GM23338 (cell line): Measurements from ENCODE around the gene ODF2L. TPM values are rescaled to one million over a fixed set of nuclear protein-coding genes. Genes with fewer than 3 reads are reported as not detected.

Experiments
- ATAC-seq: fragments of 200-7000 bp; cut with Tn5 transposase; 3 replicates; pipeline ENCODE4 v1.9.1; 2020
- DNase-seq: peaks from one replicate; pipeline ENCODE4 v3.0.0-alpha.2; 2015; ENCODE audit warnings: low spot score
- H2AFZ ChIP-seq: fragments of 200-600 bp; sonication (generic); 2 replicates; pipeline ENCODE4 v1.8.0; 2016; ENCODE audit warnings: antibody characterized with exemption, mild to moderate bottlenecking, moderate library complexity
- H3F3A ChIP-seq: fragments of 200-600 bp; sonication (generic); replicated peaks from 2 replicates; pipeline ENCODE4 v1.8.0; 2017; ENCODE audit warnings: antibody characterized with exemption, mixed run types, low read depth
- H3K27ac ChIP-seq: fragments of 200-600 bp; sonication (generic); 2 replicates; pipeline ENCODE4 v1.6.1; 2016; ENCODE audit warnings: low read depth
- H3K27me3 ChIP-seq: fragments of 200-600 bp; sonication (generic); 2 replicates; pipeline ENCODE4 v1.8.0; 2016; ENCODE audit warnings: mild to moderate bottlenecking, mixed run types, moderate library complexity; ENCODE audit not compliant: insufficient read depth
- H3K36me3 ChIP-seq: fragments of 200-600 bp; sonication (generic); 2 replicates; pipeline ENCODE4 v1.8.0; 2016; ENCODE audit warnings: mild to moderate bottlenecking; ENCODE audit not compliant: insufficient read depth
- H3K4me1 ChIP-seq: fragments of 200-600 bp; sonication (generic); 2 replicates; pipeline ENCODE4 v1.8.0; 2016; ENCODE audit warnings: mild to moderate bottlenecking, moderate library complexity; ENCODE audit not compliant: insufficient read depth
- H3K4me2 ChIP-seq: fragments of 200-600 bp; sonication (generic); 2 replicates; pipeline ENCODE4 v1.7.1; 2017; ENCODE audit warnings: mixed run types
- H3K4me3 ChIP-seq: fragments of 200-600 bp; sonication (generic); 2 replicates; pipeline ENCODE4 v1.6.1; 2016; ENCODE audit warnings: mixed run types
- H3K79me2 ChIP-seq: fragments of 200-600 bp; sonication (generic); replicated peaks from 2 replicates; pipeline ENCODE4 v1.8.0; 2017; ENCODE audit warnings: mild to moderate bottlenecking; ENCODE audit not compliant: insufficient read depth
- H3K9me2 ChIP-seq: fragments of 200-600 bp; sonication (generic); 2 replicates; pipeline ENCODE4 v1.8.0; 2017; ENCODE audit not compliant: insufficient read depth
- H4K20me1 ChIP-seq: fragments of 200-600 bp; sonication (generic); replicated peaks from 2 replicates; pipeline ENCODE4 v1.8.0; 2017; ENCODE audit warnings: mild to moderate bottlenecking; ENCODE audit not compliant: insufficient read depth
- H3K27ac Mint-ChIP-seq: 2 replicates; pipeline ENCODE4 v1.8.0; 2020; ENCODE audit warnings: inconsistent platforms, mild to moderate bottlenecking, moderate library complexity, mixed read lengths
- H3K27me3 Mint-ChIP-seq: 3 replicates; pipeline ENCODE4 v1.8.0; 2022; ENCODE audit warnings: low read depth, mild to moderate bottlenecking, moderate library complexity, mixed read lengths, inconsistent platforms; ENCODE audit not compliant: insufficient read depth, poor library complexity
- H3K36me3 Mint-ChIP-seq: 3 replicates; pipeline ENCODE4 v1.8.0; 2021; ENCODE audit warnings: low read depth, mild to moderate bottlenecking, inconsistent platforms, moderate library complexity, mixed read lengths
- H3K4me1 Mint-ChIP-seq: 3 replicates; pipeline ENCODE4 v1.8.0; 2020; ENCODE audit warnings: mild to moderate bottlenecking, inconsistent platforms, mixed read lengths
- H3K4me3 Mint-ChIP-seq: 3 replicates; pipeline ENCODE4 v1.8.0; 2021; ENCODE audit warnings: moderate library complexity, mild to moderate bottlenecking, inconsistent platforms, mixed read lengths
- H3K9me3 Mint-ChIP-seq: 3 replicates; pipeline ENCODE4 v1.8.0; 2020; ENCODE audit warnings: moderate library complexity, mild to moderate bottlenecking, inconsistent platforms, mixed read lengths
- CREB1 ChIP-seq: fragments of 250-450 bp; sonication (Bioruptor Pico); IDR thresholded peaks from 2 replicates; pipeline ENCODE4 v1.5.0; 2020; ENCODE audit warnings: low read depth, mild to moderate bottlenecking, moderate library complexity
- EZH2 ChIP-seq: fragments of 200-600 bp; sonication (generic); IDR thresholded peaks from one replicate; pipeline ENCODE4 v1.8.0; 2017; ENCODE audit warnings: antibody characterized with exemption, mild to moderate bottlenecking, low read depth; ENCODE audit not compliant: unreplicated experiment
- EZH2phosphoT487 ChIP-seq: fragments of 200-600 bp; sonication (generic); IDR thresholded peaks from one replicate; pipeline ENCODE4 v1.8.1; 2018; ENCODE audit warnings: antibody characterized with exemption; ENCODE audit not compliant: unreplicated experiment
- NANOG ChIP-seq: IDR thresholded peaks from 2 replicates; pipeline ENCODE4 v1.6.1; 2016; ENCODE audit warnings: antibody characterized with exemption, borderline replicate concordance
- POLR2AphosphoS5 ChIP-seq: IDR thresholded peaks from 2 replicates; pipeline ENCODE4 v1.6.1; 2016; ENCODE audit warnings: antibody characterized with exemption, low read depth
- ZNF114 ChIP-seq: fragments of 250-450 bp; sonication (Bioruptor Pico); IDR thresholded peaks from 2 replicates; pipeline ENCODE4 v1.5.0; 2020; ENCODE audit warnings: mild to moderate bottlenecking, moderate library complexity
- ZNF331 ChIP-seq: fragments of 250-450 bp; sonication (Bioruptor Pico); IDR thresholded peaks from 2 replicates; pipeline ENCODE4 v1.5.0; 2020; ENCODE audit warnings: low read depth, mild to moderate bottlenecking, moderate library complexity
- polyA plus RNA-seq: library from polyadenylated mRNA; unstranded; fragments of >200 nt; fragmentation: Nextera tagmentation; extraction: Ambion mirVana; gene quantifications from 2 replicates; pipeline ENCODE4 v1.2.1, GENCODE V29; 2016
- total RNA-seq: library from RNA; depleted of rRNA; stranded (reverse); fragments of >200 nt; shearing (Covaris generic); gene quantifications from 2 replicates; pipeline ENCODE4 v1.2.3, GENCODE V29; 2014
- TF ChIP-seq, protein P1 (sequence below), 2 experiments: fragments of 200-600 bp in 1 of 2; sonication (generic) in 1 of 2; conservative IDR thresholded peaks; 2 replicates each; pipeline versions ENCODE4 v1.5.1 to v1.6.1; 2016 to 2017; ENCODE audit warnings: antibody characterized with exemption in 2 of 2, low read depth in 2 of 2, mild to moderate bottlenecking in 2 of 2, moderate library complexity in 1 of 2
- TF ChIP-seq, protein P2 (sequence below): IDR thresholded peaks from 2 replicates; pipeline ENCODE4 v1.6.1; 2016; ENCODE audit warnings: antibody characterized with exemption
- TF ChIP-seq, protein P3 (sequence below): IDR thresholded peaks from one replicate; pipeline ENCODE4 v1.6.1; 2018; ENCODE audit warnings: antibody characterized with exemption; ENCODE audit not compliant: unreplicated experiment

Gene ODF2L
- total and polyA plus RNA-seq, 2 experiments from 2014 or later, result 29.8 to 51.5 TPM

DNA sequence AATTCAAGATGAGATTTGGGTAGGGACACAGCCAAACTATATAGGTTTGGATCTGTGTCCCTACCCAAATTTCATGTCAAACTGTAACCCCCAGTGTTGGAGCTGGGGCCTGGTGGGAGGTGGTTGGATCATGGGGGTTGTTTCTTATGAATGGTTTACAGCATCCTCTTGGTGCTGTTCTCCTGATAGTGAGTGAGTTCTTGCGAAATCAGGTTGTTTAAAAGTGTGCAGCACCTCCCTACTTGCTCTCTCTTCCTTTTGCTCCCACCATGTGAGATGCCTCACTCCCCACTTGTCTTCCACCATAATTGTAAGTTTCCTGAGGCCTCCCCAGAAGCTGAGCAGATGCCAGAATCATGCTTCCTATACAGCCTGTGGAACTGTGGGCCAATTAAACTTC, 17.3 kb downstream of the ODF2L start (continued):
- TF ChIP-seq, protein P1, sequence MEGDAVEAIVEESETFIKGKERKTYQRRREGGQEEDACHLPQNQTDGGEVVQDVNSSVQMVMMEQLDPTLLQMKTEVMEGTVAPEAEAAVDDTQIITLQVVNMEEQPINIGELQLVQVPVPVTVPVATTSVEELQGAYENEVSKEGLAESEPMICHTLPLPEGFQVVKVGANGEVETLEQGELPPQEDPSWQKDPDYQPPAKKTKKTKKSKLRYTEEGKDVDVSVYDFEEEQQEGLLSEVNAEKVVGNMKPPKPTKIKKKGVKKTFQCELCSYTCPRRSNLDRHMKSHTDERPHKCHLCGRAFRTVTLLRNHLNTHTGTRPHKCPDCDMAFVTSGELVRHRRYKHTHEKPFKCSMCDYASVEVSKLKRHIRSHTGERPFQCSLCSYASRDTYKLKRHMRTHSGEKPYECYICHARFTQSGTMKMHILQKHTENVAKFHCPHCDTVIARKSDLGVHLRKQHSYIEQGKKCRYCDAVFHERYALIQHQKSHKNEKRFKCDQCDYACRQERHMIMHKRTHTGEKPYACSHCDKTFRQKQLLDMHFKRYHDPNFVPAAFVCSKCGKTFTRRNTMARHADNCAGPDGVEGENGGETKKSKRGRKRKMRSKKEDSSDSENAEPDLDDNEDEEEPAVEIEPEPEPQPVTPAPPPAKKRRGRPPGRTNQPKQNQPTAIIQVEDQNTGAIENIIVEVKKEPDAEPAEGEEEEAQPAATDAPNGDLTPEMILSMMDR (conservative IDR thresholded peaks at IDR 0.05; ENCODE audit: low read depth in 2 of 2), result no peak

DNA sequence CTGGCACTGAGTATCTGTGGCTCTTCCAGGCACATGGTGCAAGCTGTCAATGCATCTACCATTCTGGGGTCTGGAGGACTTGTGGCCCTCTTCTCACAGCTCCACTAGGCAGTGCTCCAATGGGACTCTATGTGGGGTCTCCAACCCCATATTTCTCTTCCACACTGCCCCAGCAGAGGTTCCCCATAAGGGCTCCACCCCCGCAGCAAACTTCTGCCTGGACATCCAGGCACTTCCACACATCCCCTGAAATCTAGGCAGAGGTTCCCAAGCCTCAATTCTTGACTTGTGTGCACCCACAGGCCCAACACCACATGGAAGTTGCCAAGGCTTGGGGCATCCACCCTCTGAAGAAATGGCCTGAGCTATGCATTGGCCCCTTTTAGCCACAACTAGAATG, 18.8 kb downstream of the ODF2L start:
- no peaks in the 10 kb centered on the region for H4K20me1 ChIP-seq
- no peak overlapping the region for H3K4me3 ChIP-seq
- no peak overlapping the region for H3K27ac Mint-ChIP-seq
- no peaks in the 10 kb centered on the region for H3F3A ChIP-seq
- peaks cover 4% of the 10 kb centered on the region for H3K27me3 Mint-ChIP-seq
- H3K4me3 Mint-ChIP-seq, result no peak overlapping the region
- no peak for DNase-seq
- peaks cover 17% of the 10 kb centered on the region for H3K36me3 ChIP-seq
- no peaks in the 10 kb centered on the region for H3K4me1 Mint-ChIP-seq
- no peaks in the 10 kb centered on the region for H3K9me2 ChIP-seq
- no peak for ATAC-seq
- no peaks in the 10 kb centered on the region for H3K27me3 ChIP-seq
- H2AFZ ChIP-seq, result no peak overlapping the region
- H3K9me3 Mint-ChIP-seq, result peaks cover 27% of the 10 kb centered on the region
- no peaks in the 10 kb centered on the region for H3K79me2 ChIP-seq
- H3K36me3 Mint-ChIP-seq, result peaks cover 49% of the 10 kb centered on the region
- no peak overlapping the region for H3K27ac ChIP-seq
- H3K4me2 ChIP-seq, result no peak overlapping the region
- TF ChIP-seq, protein P1 (conservative IDR thresholded peaks at IDR 0.05; ENCODE audit: low read depth in 2 of 2), result no peak
- TF ChIP-seq ZNF331 (CRISPR knock-in tag) (no peak), EZH2phosphoT487 (no peak)
- TF ChIP-seq, protein P2, sequence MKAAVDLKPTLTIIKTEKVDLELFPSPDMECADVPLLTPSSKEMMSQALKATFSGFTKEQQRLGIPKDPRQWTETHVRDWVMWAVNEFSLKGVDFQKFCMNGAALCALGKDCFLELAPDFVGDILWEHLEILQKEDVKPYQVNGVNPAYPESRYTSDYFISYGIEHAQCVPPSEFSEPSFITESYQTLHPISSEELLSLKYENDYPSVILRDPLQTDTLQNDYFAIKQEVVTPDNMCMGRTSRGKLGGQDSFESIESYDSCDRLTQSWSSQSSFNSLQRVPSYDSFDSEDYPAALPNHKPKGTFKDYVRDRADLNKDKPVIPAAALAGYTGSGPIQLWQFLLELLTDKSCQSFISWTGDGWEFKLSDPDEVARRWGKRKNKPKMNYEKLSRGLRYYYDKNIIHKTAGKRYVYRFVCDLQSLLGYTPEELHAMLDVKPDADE, result no peak
- no peaks in the 10 kb centered on the region for H3K4me1 ChIP-seq

DNA sequence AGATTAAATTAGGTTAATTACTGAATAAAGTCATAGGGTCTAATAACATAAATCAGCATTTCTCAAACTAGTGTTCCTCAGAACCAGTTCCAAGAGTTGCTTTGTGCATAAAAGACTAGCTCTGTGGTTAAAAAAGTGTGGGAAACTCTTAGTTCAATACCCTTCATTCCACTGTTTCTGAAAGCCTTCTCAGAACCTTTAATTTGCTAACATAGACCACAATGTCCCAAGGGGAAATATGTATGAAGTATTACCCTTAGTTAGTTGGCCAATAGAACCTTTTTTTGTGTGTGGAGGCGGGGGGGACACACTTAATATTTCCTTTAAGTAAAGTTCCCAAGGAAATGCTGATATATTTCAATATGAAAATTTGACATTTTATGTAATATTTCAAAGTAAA, 20.4 kb downstream of the ODF2L start:
- H3K4me3 Mint-ChIP-seq, result no peak overlapping the region
- no peak for DNase-seq
- no peak overlapping the region for H2AFZ ChIP-seq
- peaks cover 4% of the 10 kb centered on the region for H3K27me3 Mint-ChIP-seq
- H3K27ac Mint-ChIP-seq, result no peak overlapping the region
- no peak overlapping the region for H3K4me2 ChIP-seq
- H3K4me3 ChIP-seq, result no peak overlapping the region
- no peaks in the 10 kb centered on the region for H3K4me1 ChIP-seq
- no peak overlapping the region for H3K27ac ChIP-seq
- peaks cover 49% of the 10 kb centered on the region for H3K36me3 Mint-ChIP-seq
- H3F3A ChIP-seq, result no peaks in the 10 kb centered on the region
- H4K20me1 ChIP-seq, result no peaks in the 10 kb centered on the region
- H3K27me3 ChIP-seq, result no peaks in the 10 kb centered on the region
- no peak for ATAC-seq
- no peaks in the 10 kb centered on the region for H3K79me2 ChIP-seq
- peaks cover 27% of the 10 kb centered on the region for H3K9me3 Mint-ChIP-seq
- peaks cover 17% of the 10 kb centered on the region for H3K36me3 ChIP-seq
- H3K9me2 ChIP-seq, result no peaks in the 10 kb centered on the region
- H3K4me1 Mint-ChIP-seq, result no peaks in the 10 kb centered on the region
- TF ChIP-seq EZH2 (no peak), POLR2AphosphoS5 (no peak), EZH2phosphoT487 (no peak), NANOG (no peak), ZNF114 (CRISPR knock-in tag) (no peak), CREB1 (CRISPR knock-in tag) (no peak)
- TF ChIP-seq, protein P2, result no peak
- TF ChIP-seq, protein P3, sequence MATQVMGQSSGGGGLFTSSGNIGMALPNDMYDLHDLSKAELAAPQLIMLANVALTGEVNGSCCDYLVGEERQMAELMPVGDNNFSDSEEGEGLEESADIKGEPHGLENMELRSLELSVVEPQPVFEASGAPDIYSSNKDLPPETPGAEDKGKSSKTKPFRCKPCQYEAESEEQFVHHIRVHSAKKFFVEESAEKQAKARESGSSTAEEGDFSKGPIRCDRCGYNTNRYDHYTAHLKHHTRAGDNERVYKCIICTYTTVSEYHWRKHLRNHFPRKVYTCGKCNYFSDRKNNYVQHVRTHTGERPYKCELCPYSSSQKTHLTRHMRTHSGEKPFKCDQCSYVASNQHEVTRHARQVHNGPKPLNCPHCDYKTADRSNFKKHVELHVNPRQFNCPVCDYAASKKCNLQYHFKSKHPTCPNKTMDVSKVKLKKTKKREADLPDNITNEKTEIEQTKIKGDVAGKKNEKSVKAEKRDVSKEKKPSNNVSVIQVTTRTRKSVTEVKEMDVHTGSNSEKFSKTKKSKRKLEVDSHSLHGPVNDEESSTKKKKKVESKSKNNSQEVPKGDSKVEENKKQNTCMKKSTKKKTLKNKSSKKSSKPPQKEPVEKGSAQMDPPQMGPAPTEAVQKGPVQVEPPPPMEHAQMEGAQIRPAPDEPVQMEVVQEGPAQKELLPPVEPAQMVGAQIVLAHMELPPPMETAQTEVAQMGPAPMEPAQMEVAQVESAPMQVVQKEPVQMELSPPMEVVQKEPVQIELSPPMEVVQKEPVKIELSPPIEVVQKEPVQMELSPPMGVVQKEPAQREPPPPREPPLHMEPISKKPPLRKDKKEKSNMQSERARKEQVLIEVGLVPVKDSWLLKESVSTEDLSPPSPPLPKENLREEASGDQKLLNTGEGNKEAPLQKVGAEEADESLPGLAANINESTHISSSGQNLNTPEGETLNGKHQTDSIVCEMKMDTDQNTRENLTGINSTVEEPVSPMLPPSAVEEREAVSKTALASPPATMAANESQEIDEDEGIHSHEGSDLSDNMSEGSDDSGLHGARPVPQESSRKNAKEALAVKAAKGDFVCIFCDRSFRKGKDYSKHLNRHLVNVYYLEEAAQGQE, result no peak
- TF ChIP-seq, protein P1 (conservative IDR thresholded peaks at IDR 0.05; ENCODE audit: low read depth in 2 of 2), result no peak
